K562 (cell line): ENCODE measurements around the gene MAP2K6. TPM values are rescaled to one million over a fixed set of nuclear protein-coding genes. Genes with fewer than 3 reads are reported as not detected.

Experiments
- ATAC-seq: fragments of 200-7000 bp; cut with Tn5 transposase; 3 replicates; pipeline ENCODE4 v1.9.1; 2020; ENCODE audit warnings: moderate library complexity
- BruUV-seq: library from RNA; stranded (reverse); fragments of 400-500 nt; replicated peaks from 2 replicates; lab custom pipeline; 2021; lab: Mats Ljungman, UMichigan
- CTCF ChIA-PET: fragments of 300-600 bp; formaldehyde crosslinking; extraction: SDS; loops from one replicate; lab custom pipeline; 2021; ENCODE audit warnings: low intra/inter-chr PET ratio; lab: Yijun Ruan, JAX
- POLR2A ChIA-PET: fragments of 300-600, 350-650 bp; sonication (Branson Sonifier 250); formaldehyde crosslinking; extraction: SDS; loops from one replicate; lab custom pipeline; 2021; ENCODE audit warnings: antibody characterized with exemption, inconsistent platforms; lab: Yijun Ruan, JAX
- DNase-seq, 4 experiments: peaks; one replicate each; pipeline versions ENCODE4 v3.0.0 to v3.0.0-alpha.2; 2011 to 2018; ENCODE audit warnings: low spot score in 3 of 4, mixed read lengths in 3 of 4; ENCODE audit errors: extremely low read depth in 1 of 4
- FAIRE-seq: peaks from 2 replicates; lab custom pipeline; 2011; peaks lifted over from hg19 to GRCh38; lab: Jason Lieb, UNC
- H2AFZ ChIP-seq: 2 replicates; pipeline ENCODE4 v1.6.0; 2011; ENCODE audit warnings: low read depth, low read length, control low read depth, inconsistent platforms
- H3K27ac ChIP-seq: fragments of 200-600 bp; 3 replicates; pipeline ENCODE4 v1.8.0; 2011; ENCODE audit warnings: low read depth, mild to moderate bottlenecking, control low read depth, inconsistent platforms, low read length, moderate library complexity, mixed read lengths; ENCODE audit errors: extremely low read depth
- H3K27me3 ChIP-seq, 2 experiments: fragments of 300-600 bp in 1 of 2; 2 replicates in 1 of 2; 3 replicates in 1 of 2; pipeline versions ENCODE4 v1.6.0 to v1.8.0; 2011; ENCODE audit warnings: inconsistent platforms in 2 of 2, low read length in 2 of 2, mild to moderate bottlenecking in 1 of 2, mixed read lengths in 1 of 2, moderate library complexity in 1 of 2; ENCODE audit not compliant: control insufficient read depth in 2 of 2, insufficient read depth in 2 of 2
- H3K36me3 ChIP-seq: fragments of 300-600 bp; 3 replicates; pipeline ENCODE4 v1.8.0; 2011; ENCODE audit warnings: mild to moderate bottlenecking, low read length, inconsistent platforms; ENCODE audit not compliant: control insufficient read depth, insufficient read depth
- H3K4me1 ChIP-seq, 2 experiments: fragments of 200-600 bp in 1 of 2; replicated peaks in 1 of 2; 2 replicates in 1 of 2; 3 replicates in 1 of 2; pipeline versions ENCODE4 v1.5.1 to v1.8.0; 2011; ENCODE audit warnings: inconsistent platforms in 2 of 2, low read length in 2 of 2, mild to moderate bottlenecking in 1 of 2, mixed read lengths in 1 of 2, moderate library complexity in 1 of 2; ENCODE audit not compliant: control insufficient read depth in 2 of 2, insufficient read depth in 2 of 2
- H3K4me2 ChIP-seq: 2 replicates; pipeline ENCODE4 v1.6.1; 2011; ENCODE audit warnings: low read length, control low read depth, inconsistent platforms, mixed read lengths; ENCODE audit not compliant: insufficient read depth
- H3K4me3 ChIP-seq: fragments of 200-600 bp; sonication (generic), shearing (Covaris generic); 2 replicates; pipeline ENCODE4 v1.5.1; 2016; ENCODE audit warnings: control low read depth, inconsistent platforms
- H3K79me2 ChIP-seq: fragments of 200-600 bp; 3 replicates; pipeline ENCODE4 v1.8.0; 2011; ENCODE audit warnings: low read length, inconsistent platforms; ENCODE audit not compliant: control insufficient read depth, insufficient read depth
- H3K9ac ChIP-seq, 2 experiments: 2 replicates each; pipeline versions ENCODE4 v1.6.0 to v1.6.1; 2011; ENCODE audit warnings: low read depth in 2 of 2, low read length in 2 of 2, control low read depth in 1 of 2, inconsistent platforms in 1 of 2, mild to moderate bottlenecking in 1 of 2, mixed read lengths in 1 of 2; ENCODE audit not compliant: insufficient read depth in 1 of 2
- H3K9me1 ChIP-seq: one replicate; pipeline ENCODE4 v1.6.0; 2011; ENCODE audit warnings: inconsistent platforms, mild to moderate bottlenecking, low read length, moderate library complexity; ENCODE audit not compliant: control insufficient read depth, insufficient read depth
- H3K9me3 ChIP-seq: replicated peaks from 2 replicates; pipeline ENCODE4 v1.5.1; 2011; ENCODE audit warnings: low read depth, low read length, inconsistent platforms; ENCODE audit not compliant: control insufficient read depth, insufficient read depth
- H4K20me1 ChIP-seq: replicated peaks from 2 replicates; pipeline ENCODE4 v1.6.1; 2011; ENCODE audit warnings: low read length, inconsistent platforms, mixed read lengths; ENCODE audit not compliant: control insufficient read depth, insufficient read depth
- CXXC5 ChIP-seq: fragments of 250-450 bp; sonication (Bioruptor Pico); IDR thresholded peaks from 2 replicates; pipeline ENCODE4 v1.8.0; 2022; ENCODE audit warnings: inconsistent platforms, mild to moderate bottlenecking, moderate library complexity
- E2F4 ChIP-seq: sonication (generic); formaldehyde crosslinking; IDR thresholded peaks from 2 replicates; pipeline ENCODE4 v1.8.0; 2022; ENCODE audit warnings: mild to moderate bottlenecking, low read depth, missing genetic modification reagents
- EHMT2 ChIP-seq: fragments of 450-650 bp; IDR thresholded peaks from 2 replicates; pipeline ENCODE4 v1.6.1; 2018; ENCODE audit warnings: antibody characterized with exemption
- HIVEP1 ChIP-seq: fragments of 250-450 bp; sonication (Bioruptor Pico); IDR thresholded peaks from 2 replicates; pipeline ENCODE4 v1.4.0; 2020; ENCODE audit warnings: mild to moderate bottlenecking
- MEF2A ChIP-seq: IDR thresholded peaks from 2 replicates; pipeline ENCODE4 v1.6.1; 2011; ENCODE audit warnings: low read depth, mild to moderate bottlenecking, low read length, moderate library complexity; ENCODE audit not compliant: control insufficient read depth
- RBM14 ChIP-seq: fragments of 200-400 bp; formaldehyde crosslinking; IDR thresholded peaks from 2 replicates; pipeline ENCODE4 v1.6.1; 2018; ENCODE audit warnings: low read depth, mild to moderate bottlenecking, low read length, moderate library complexity, borderline replicate concordance; ENCODE audit not compliant: insufficient read depth
- TBP ChIP-seq: optimal IDR thresholded peaks from 2 replicates; pipeline ENCODE3; 2011; ENCODE audit warnings: low read depth, low read length, improper control_type of control experiment
- VEZF1 ChIP-seq: fragments of 200-800 bp; sonication (Bioruptor generic); IDR thresholded peaks from 2 replicates; pipeline ENCODE4 v1.6.1; 2017; ENCODE audit warnings: missing genetic modification characterization, missing compliant biosample characterization
- ZEB2 ChIP-seq: fragments of 450-650 bp; IDR thresholded peaks from 2 replicates; pipeline ENCODE4 v1.6.1; 2016
- ZFX ChIP-seq: sonication (generic); formaldehyde crosslinking; IDR thresholded peaks from 2 replicates; pipeline ENCODE4 v1.8.0; 2022; ENCODE audit warnings: mild to moderate bottlenecking, missing genetic modification reagents, moderate library complexity
- ZNF197 ChIP-seq: fragments of 200-800 bp; sonication (Bioruptor generic); IDR thresholded peaks from 2 replicates; pipeline ENCODE4 v1.6.1; 2016; ENCODE audit warnings: low read depth, missing genetic modification characterization, missing compliant biosample characterization
- ZNF436 ChIP-seq: fragments of 250-450, 450-650 bp; sonication (Bioruptor Pico); formaldehyde crosslinking; IDR thresholded peaks from 2 replicates; pipeline ENCODE4 v1.7.0; 2020; ENCODE audit warnings: mild to moderate bottlenecking
- ZZZ3 ChIP-seq: fragments of 450-650 bp; IDR thresholded peaks from 2 replicates; pipeline ENCODE4 v1.6.1; 2016; ENCODE audit warnings: antibody characterized with exemption, mild to moderate bottlenecking, moderate library complexity
- WGBS: fragments of 100-300 bp; shearing (Covaris generic); methylation state at CpG from one replicate; pipeline ENCODE4 v1.1.6; 2016; ENCODE audit warnings: low coverage, mixed read lengths; ENCODE audit not compliant: insufficient coverage; ENCODE audit errors: missing lambda C conversion rate; 5-methylcytosine and 5-hydroxymethylcytosine counted together
- in situ Hi-C: fragments of 300-500 bp; cut with MboI; formaldehyde crosslinking; loops from 4 replicates; pipeline ENCODE4 v1.15.0; 2018; ENCODE audit warnings: inconsistent platforms, mixed read lengths
- intact Hi-C: fragments of 100-400 bp; cut with micrococcal nuclease; formaldehyde crosslinking; loops from 2 replicates; pipeline ENCODE4 v1.14.2; 2022
- polyA plus RNA-seq, 8 experiments: library from polyadenylated mRNA; depleted of rRNA in 4 of 8; stranded (reverse) in 5 of 8; unstranded in 3 of 8; fragments of >200 nt; fragmentation: Nextera tagmentation in 2 of 8; fragmentation: Illumina TruSeq in 1 of 8; extraction: Ambion mirVana in 2 of 8; extraction: Trizol in 1 of 8; gene quantifications; 2 replicates each; pipeline versions ENCODE4 v1.2.1 to v1.2.3, GENCODE V29; 2011 to 2014; ENCODE audit warnings: inconsistent platforms in 1 of 8, missing spikeins in 1 of 8
- total RNA-seq, 7 experiments: library from RNA; depleted of rRNA in 6 of 7; stranded (reverse); fragments of >200 nt in 6 of 7; fragmentation: Illumina TruSeq in 2 of 7; extraction: Trizol in 2 of 7; gene quantifications; 2 replicates each; pipeline versions ENCODE4 v1.2.1 to v1.2.3, GENCODE V29; 2011 to 2021; ENCODE audit warnings: low replicate concordance in 1 of 7

Gene MAP2K6
- total and polyA plus RNA-seq, 9 of the 15 experiments (the other 6 are each of a cell fraction or from before 2014, with no cell fraction given), result 0.07 to 0.13 TPM; not detected in 7

- no peak for DNase-seq
- Histone ChIP-seq H3K4me1 (no peaks in the 10 kb centered on the region), H3K4me2 (no peak overlapping the region), H3K9me1 (no peaks in the 10 kb centered on the region), H3K9ac (no peak overlapping the region), H3K9me3 (no peaks in the 10 kb centered on the region), H3K36me3 (no peaks in the 10 kb centered on the region), H3K4me3 (no peak overlapping the region), H2AFZ (no peak overlapping the region), H3K27me3 (no peaks in the 10 kb centered on the region), H3K27ac (no peak overlapping the region), H3K79me2 (no peaks in the 10 kb centered on the region), H4K20me1 (no peaks in the 10 kb centered on the region)
- intact Hi-C loops (no loop called here), in situ Hi-C loops (no loop called here)
- BruUV-seq, result no TSS peak
- WGBS, result 1% methylated on average over 5 of the region's 5 CpGs
- TF ChIP-seq MEF2A, result no peak
- no peak for TF ChIP-seq TBP
- TF ChIP-seq HIVEP1, result no peak
- no peak for TF ChIP-seq ZFX
- no peak for TF ChIP-seq ZNF436 (CRISPR knock-in tag)
- no peak for TF ChIP-seq ZZZ3
- no peak for TF ChIP-seq EHMT2
- TF ChIP-seq ZNF197 (CRISPR knock-in tag), result no peak
- TF ChIP-seq E2F4, result no peak
- TF ChIP-seq RBM14, result no peak
- no peak for TF ChIP-seq ZEB2
- no peak for TF ChIP-seq CXXC5 (CRISPR knock-in tag)
- no peak for TF ChIP-seq VEZF1 (CRISPR knock-in tag)
- CTCF ChIA-PET, result no interaction called here
- FAIRE-seq, result no peak
- POLR2A ChIA-PET, result no interaction called here
- ATAC-seq, result no peak
These were observed 104.5 kb downstream of the MAP2K6 start for GRCh38 chr17:69518951-69519350.
